ENCODE data around the gene H6PD. TPM values are rescaled to one million over a fixed set of nuclear protein-coding genes. Genes with fewer than 3 reads are reported as not detected.

The H6PD gene
- total and polyA plus RNA-seq, 8 donors: 33.0 to 63.0 (median 52.4) TPM

DNA sequence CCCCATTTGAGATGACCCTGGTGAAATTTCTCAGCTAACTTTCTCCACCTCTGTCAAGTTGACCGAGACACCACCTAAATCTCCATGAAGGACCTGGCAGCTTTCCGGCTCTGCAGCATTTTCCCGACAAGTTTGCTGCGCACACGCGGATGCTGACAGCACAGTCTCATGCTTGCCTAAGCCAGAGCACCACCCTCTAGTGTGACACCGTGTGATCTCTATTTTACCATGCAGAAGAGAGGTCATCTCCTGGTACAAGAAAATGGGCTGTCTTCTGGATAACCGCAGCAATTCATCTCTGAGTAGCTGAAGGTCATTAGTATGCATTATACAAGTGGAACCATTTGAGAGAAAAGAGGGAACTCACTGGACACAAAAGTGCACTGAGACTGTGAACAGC, 38.9 kb upstream of the H6PD start:
- intact Hi-C loops (cut with DNase I): loop anchor here in 1 of 2 donors (10.0 kb wide), 2 partner anchors 51 to 81 kb away; no protein-coding TSS in a partner anchor
- DNase-seq: peak in 1 of 4 donors; percentile 8
- Histone ChIP-seq H3K4me3 (no peak overlapping the region), H3K36me3 (no peaks in the 10 kb centered on the region), H3K27ac (peak overlapping the region; percentile 1 to 42), H3K9me3 (no peaks in the 10 kb centered on the region), H3K27me3 (peaks cover 28 to 40% of the 10 kb centered on the region in 2 donors), H3K4me1 (peaks cover 0 to 34% of the 10 kb centered on the region in 2 donors)
- no peak for TF ChIP-seq CTCF (IDR thresholded peaks at IDR 0.05)
- ATAC-seq: no peak

DNA sequence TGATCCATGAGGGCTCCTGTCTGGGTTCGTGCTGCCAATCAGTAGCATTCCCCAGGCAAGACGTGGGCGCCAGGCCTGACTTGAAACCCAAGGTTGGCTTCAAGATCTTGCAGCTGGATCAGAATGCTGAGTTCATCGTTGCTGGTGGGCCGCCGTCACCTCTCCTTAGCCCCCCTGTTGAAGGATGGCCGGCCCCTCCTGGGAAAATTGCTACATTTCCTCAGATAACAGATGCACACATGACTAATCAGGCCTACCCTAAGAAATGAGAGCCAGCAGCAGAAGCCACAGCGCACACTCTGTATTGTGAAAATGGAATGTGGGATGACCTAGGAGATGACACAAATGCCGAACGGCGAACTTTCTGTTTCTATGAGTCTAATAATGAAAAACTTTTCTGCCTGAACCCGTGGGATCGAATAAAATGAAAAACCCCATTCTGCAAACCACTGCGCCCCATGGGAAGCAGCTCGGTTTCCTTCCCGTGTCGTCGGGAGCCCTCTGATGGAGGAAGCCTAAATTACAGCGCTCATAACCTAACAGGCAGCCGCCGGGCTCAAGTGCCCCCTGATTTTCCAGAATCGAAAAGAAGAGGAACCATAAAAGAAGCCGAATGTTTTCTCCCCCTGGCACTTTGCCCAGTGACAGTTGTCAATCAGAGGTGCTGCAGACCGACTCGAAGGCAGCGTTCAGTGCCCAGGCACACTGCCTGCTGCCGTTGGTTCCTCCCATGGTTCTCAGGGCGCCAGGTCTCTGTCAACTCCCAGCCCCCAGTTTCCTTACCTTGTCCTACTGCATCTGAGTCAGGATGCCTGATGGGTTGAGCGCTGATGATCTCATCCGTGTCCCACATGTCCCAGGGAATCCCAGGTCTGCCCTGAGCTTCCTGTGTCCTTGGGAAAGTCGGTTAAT, 38.2 kb upstream of the H6PD start:
- peak in 3 of 4 donors; percentile 77 to 83 (median 78) for DNase-seq
- Histone ChIP-seq H3K27ac (peak overlapping the region; percentile 8 to 42), H3K36me3 (no peaks in the 10 kb centered on the region), H3K27me3 (peaks cover 34 to 48% of the 10 kb centered on the region in 2 donors), H3K4me1 (peaks cover 0 to 39% of the 10 kb centered on the region in 2 donors), H3K4me3 (no peak overlapping the region), H3K9me3 (no peaks in the 10 kb centered on the region)
- peak; percentile 80 for ATAC-seq
- TF ChIP-seq CTCF (IDR thresholded peaks at IDR 0.05): peak; percentile 72 to 80
- intact Hi-C loops (cut with DNase I): loop anchor here in 1 of 2 donors (10.0 kb wide), 2 partner anchors 52 to 82 kb away; no protein-coding TSS in a partner anchor

GRCh38 chr1:9197186-9198099, 37.1 kb upstream of the H6PD start:
- Histone ChIP-seq H3K4me3 (no peak overlapping the region), H3K27ac (no peak overlapping the region)

More at GRCh38 chr1:9197186-9198099, 37.1 kb upstream of the H6PD start:
- Histone ChIP-seq H3K36me3 (no peaks in the 10 kb centered on the region), H3K27me3 (peaks cover 38 to 58% of the 10 kb centered on the region in 2 donors), H3K9me3 (no peaks in the 10 kb centered on the region), H3K4me1 (peaks cover under 1 to 44% of the 10 kb centered on the region in 2 donors)
- DNase-seq: peak in 1 of 4 donors; percentile 51
- intact Hi-C loops (cut with DNase I): loop anchor here in 1 of 2 donors (10.0 kb wide), 2 partner anchors 53 to 83 kb away; no protein-coding TSS in a partner anchor
- no peak for TF ChIP-seq CTCF (IDR thresholded peaks at IDR 0.05)
- no peak for ATAC-seq

Measured in left lung (tissue), 10 donors.